Measurements from ENCODE around the gene CTPS1. TPM values are rescaled to one million over a fixed set of nuclear protein-coding genes. Genes with fewer than 3 reads are reported as not detected.

The CTPS1 gene
- total RNA-seq, 1 experiment from 2014 or later, result 66.4 TPM

DNA sequence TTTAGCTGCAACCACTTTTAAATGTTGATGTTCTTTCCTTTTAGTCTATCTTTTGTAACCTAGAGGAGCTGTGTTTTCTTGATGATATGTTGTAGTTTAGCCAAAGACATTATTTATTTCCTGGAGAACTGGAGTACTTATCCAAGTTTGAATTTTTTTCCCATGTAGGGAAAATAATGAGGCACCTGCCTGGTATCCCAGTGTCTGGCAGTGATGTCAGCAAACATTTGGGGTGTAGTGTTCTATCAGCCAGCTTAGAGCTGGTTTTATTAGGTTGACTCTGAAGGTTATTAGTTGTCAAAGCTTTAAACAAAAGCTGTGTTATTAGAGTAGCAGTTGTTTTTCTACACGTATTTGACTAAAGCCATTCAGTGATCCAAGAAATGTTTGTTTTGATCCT, 3.2 kb downstream of the CTPS1 start:
- no peaks in the 10 kb centered on the region for H3K27me3 ChIP-seq (ENCODE audit: insufficient read depth, low read length)
- no peak for ATAC-seq
- peaks cover 22% of the 10 kb centered on the region; the same call in 1 of the 2 replicates for H4K20me1 ChIP-seq (ENCODE audit: insufficient read depth)
- peaks cover 39 to 50% of the 10 kb centered on the region in 2 experiments for H3K36me3 ChIP-seq (ENCODE audit: control insufficient read depth in 1 of 2, insufficient read depth in 2 of 2, low read length in 2 of 2)
- ChIA-PET CTCF (interaction anchor here (0.8 kb wide), 1 partner anchor 21 kb away, joined by 3 read pairs; no protein-coding TSS in a partner anchor), POLR2A (no interaction called here), RAD21 (ENCODE audit: low non-redundant PET in 1 of 2, low total read pairs in 2 of 2, uncharacterized antibody in 2 of 2, unreplicated experiment in 2 of 2) (no interaction called here)
- DNase-seq (ENCODE audit: low read depth, low spot score), result no peak
- H3K4me3 ChIP-seq (replicated peaks in 1 of 2; ENCODE audit: low read depth in 1 of 2, low read length in 2 of 2), result no peak overlapping the region
- H3K9ac ChIP-seq (ENCODE audit: low read length), result no peak overlapping the region
- no peak overlapping the region for H3K27ac ChIP-seq (ENCODE audit: low read depth, low read length)
- H3K9me2 ChIP-seq (ENCODE audit: insufficient read depth), result no peaks in the 10 kb centered on the region
- intact Hi-C loops (cut with micrococcal nuclease), result no loop called here
- peaks cover 7 to 23% of the 10 kb centered on the region in 2 experiments; a peak in 3 of 4 replicates for H3K4me1 ChIP-seq (ENCODE audit: control insufficient read depth in 1 of 2, insufficient read depth in 2 of 2, low read length in 2 of 2)
- no peak overlapping the region for H3K4me2 ChIP-seq (ENCODE audit: low read length)
- no peak overlapping the region for H2AFZ ChIP-seq (ENCODE audit: low read depth, low read length, poor library complexity, severe bottlenecking)
- no TSS peak for BruUV-seq (replicated peaks)
- TF ChIP-seq, protein P1, sequence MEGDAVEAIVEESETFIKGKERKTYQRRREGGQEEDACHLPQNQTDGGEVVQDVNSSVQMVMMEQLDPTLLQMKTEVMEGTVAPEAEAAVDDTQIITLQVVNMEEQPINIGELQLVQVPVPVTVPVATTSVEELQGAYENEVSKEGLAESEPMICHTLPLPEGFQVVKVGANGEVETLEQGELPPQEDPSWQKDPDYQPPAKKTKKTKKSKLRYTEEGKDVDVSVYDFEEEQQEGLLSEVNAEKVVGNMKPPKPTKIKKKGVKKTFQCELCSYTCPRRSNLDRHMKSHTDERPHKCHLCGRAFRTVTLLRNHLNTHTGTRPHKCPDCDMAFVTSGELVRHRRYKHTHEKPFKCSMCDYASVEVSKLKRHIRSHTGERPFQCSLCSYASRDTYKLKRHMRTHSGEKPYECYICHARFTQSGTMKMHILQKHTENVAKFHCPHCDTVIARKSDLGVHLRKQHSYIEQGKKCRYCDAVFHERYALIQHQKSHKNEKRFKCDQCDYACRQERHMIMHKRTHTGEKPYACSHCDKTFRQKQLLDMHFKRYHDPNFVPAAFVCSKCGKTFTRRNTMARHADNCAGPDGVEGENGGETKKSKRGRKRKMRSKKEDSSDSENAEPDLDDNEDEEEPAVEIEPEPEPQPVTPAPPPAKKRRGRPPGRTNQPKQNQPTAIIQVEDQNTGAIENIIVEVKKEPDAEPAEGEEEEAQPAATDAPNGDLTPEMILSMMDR (IDR thresholded peaks at IDR 0.05 in 2 of 3, conservative IDR thresholded peaks at IDR 0.05 in 1 of 3; ENCODE audit: borderline replicate concordance in 1 of 3, insufficient read depth in 1 of 3, low read depth in 2 of 3, low read length in 2 of 3), result no peak
- TF ChIP-seq EGR1 (IDR thresholded peaks at IDR 0.05; ENCODE audit: low read depth), result no peak
- TF ChIP-seq, protein P2, sequence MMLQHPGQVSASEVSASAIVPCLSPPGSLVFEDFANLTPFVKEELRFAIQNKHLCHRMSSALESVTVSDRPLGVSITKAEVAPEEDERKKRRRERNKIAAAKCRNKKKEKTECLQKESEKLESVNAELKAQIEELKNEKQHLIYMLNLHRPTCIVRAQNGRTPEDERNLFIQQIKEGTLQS (IDR thresholded peaks at IDR 0.05), result no peak
- TF ChIP-seq SIN3A (IDR thresholded peaks at IDR 0.05; ENCODE audit: low read depth), result no peak
- TF ChIP-seq RAD21 (IDR thresholded peaks at IDR 0.05; ENCODE audit: low read depth), result no peak
- no peaks in the 10 kb centered on the region for H3K9me3 ChIP-seq (ENCODE audit: control insufficient read depth in 1 of 2, insufficient read depth in 1 of 2, low read depth in 1 of 2, low read length in 2 of 2)
- H3K79me2 ChIP-seq (ENCODE audit: insufficient read depth, low read length), result peaks cover 78% of the 10 kb centered on the region

DNA sequence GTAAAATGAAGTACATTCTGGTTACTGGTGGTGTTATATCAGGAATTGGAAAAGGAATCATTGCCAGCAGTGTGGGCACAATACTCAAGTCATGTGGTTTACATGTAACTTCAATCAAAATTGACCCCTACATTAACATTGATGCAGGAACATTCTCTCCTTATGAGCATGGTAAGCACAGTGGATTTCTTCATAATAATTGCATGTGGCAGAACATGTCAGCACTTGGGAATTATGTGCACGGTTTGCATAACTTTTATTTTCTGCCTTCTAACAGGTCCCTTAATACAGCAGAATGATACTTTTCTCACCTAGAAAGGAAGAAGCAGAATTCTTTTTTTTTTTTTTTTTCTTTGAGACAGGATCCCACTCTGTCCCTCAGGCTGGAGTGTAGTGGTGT, 3.8 kb downstream of the CTPS1 start:
- ATAC-seq, result no peak

More for the DNA sequence above, 3.8 kb downstream of the CTPS1 start:
- no peak overlapping the region for H2AFZ ChIP-seq (ENCODE audit: low read depth, low read length, poor library complexity, severe bottlenecking)
- H3K4me1 ChIP-seq (ENCODE audit: control insufficient read depth in 1 of 2, insufficient read depth in 2 of 2, low read length in 2 of 2), result peaks cover 7 to 18% of the 10 kb centered on the region in 2 experiments; a peak in 3 of 4 replicates
- H3K9me3 ChIP-seq (ENCODE audit: control insufficient read depth in 1 of 2, insufficient read depth in 1 of 2, low read depth in 1 of 2, low read length in 2 of 2), result no peaks in the 10 kb centered on the region
- no peak overlapping the region for H3K4me2 ChIP-seq (ENCODE audit: low read length)
- peaks cover 22% of the 10 kb centered on the region; the same call in 1 of the 2 replicates for H4K20me1 ChIP-seq (ENCODE audit: insufficient read depth)
- H3K79me2 ChIP-seq (ENCODE audit: insufficient read depth, low read length), result peaks cover 84% of the 10 kb centered on the region
- H3K9ac ChIP-seq (ENCODE audit: low read length), result no peak overlapping the region
- CTCF ChIA-PET, result interaction anchor here (0.8 kb wide), 1 partner anchor 20 kb away, joined by 3 read pairs; no protein-coding TSS in a partner anchor
- TF ChIP-seq RAD21 (IDR thresholded peaks at IDR 0.05; ENCODE audit: low read depth) (no peak), ELF1 (IDR thresholded peaks at IDR 0.05; ENCODE audit: borderline replicate concordance, low read depth) (no peak), ZNF274 (IDR thresholded peaks at IDR 0.05; ENCODE audit: low read depth, low read length) (no peak)
- TF ChIP-seq, protein P3, sequence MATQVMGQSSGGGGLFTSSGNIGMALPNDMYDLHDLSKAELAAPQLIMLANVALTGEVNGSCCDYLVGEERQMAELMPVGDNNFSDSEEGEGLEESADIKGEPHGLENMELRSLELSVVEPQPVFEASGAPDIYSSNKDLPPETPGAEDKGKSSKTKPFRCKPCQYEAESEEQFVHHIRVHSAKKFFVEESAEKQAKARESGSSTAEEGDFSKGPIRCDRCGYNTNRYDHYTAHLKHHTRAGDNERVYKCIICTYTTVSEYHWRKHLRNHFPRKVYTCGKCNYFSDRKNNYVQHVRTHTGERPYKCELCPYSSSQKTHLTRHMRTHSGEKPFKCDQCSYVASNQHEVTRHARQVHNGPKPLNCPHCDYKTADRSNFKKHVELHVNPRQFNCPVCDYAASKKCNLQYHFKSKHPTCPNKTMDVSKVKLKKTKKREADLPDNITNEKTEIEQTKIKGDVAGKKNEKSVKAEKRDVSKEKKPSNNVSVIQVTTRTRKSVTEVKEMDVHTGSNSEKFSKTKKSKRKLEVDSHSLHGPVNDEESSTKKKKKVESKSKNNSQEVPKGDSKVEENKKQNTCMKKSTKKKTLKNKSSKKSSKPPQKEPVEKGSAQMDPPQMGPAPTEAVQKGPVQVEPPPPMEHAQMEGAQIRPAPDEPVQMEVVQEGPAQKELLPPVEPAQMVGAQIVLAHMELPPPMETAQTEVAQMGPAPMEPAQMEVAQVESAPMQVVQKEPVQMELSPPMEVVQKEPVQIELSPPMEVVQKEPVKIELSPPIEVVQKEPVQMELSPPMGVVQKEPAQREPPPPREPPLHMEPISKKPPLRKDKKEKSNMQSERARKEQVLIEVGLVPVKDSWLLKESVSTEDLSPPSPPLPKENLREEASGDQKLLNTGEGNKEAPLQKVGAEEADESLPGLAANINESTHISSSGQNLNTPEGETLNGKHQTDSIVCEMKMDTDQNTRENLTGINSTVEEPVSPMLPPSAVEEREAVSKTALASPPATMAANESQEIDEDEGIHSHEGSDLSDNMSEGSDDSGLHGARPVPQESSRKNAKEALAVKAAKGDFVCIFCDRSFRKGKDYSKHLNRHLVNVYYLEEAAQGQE (IDR thresholded peaks at IDR 0.05; ENCODE audit: low read depth), result no peak
- no peak overlapping the region for H3K4me3 ChIP-seq (replicated peaks in 1 of 2; ENCODE audit: low read depth in 1 of 2, low read length in 2 of 2)
- no peak overlapping the region for H3K27ac ChIP-seq (ENCODE audit: low read depth, low read length)
- H3K27me3 ChIP-seq (ENCODE audit: insufficient read depth, low read length), result no peaks in the 10 kb centered on the region
- DNase-seq (ENCODE audit: low read depth, low spot score), result no peak
- peaks cover 44 to 56% of the 10 kb centered on the region in 2 experiments for H3K36me3 ChIP-seq (ENCODE audit: control insufficient read depth in 1 of 2, insufficient read depth in 2 of 2, low read length in 2 of 2)
- POLR2A ChIA-PET, result no interaction called here
- intact Hi-C loops (cut with micrococcal nuclease), result no loop called here
- RAD21 ChIA-PET (ENCODE audit: low non-redundant PET in 1 of 2, low total read pairs in 2 of 2, uncharacterized antibody in 2 of 2, unreplicated experiment in 2 of 2), result no interaction called here
- H3K9me2 ChIP-seq (ENCODE audit: insufficient read depth), result no peaks in the 10 kb centered on the region
- no TSS peak for BruUV-seq (replicated peaks)
